Vagina (tissue), 2 donors: ENCODE measurements around the gene PRIM1. TPM values are rescaled to one million over a fixed set of nuclear protein-coding genes. Genes with fewer than 3 reads are reported as not detected.
"Not testable (repeated sequence)": the region's sequence is repeated elsewhere in the genome, so short reads cannot be mapped to it uniquely, and the experiment has no call there.

Experiments used
- DNase-seq, 2 donors: peaks; one replicate each; pipeline ENCODE4 v3.0.0-alpha.2; 2017; ENCODE audit errors: extremely low spot score in 2 of 2
- H3K27ac ChIP-seq: fragments of 200-600 bp; sonication (generic); one replicate; pipeline ENCODE4 v1.5.1; 2019
- H3K27me3 ChIP-seq: fragments of 200-600 bp; sonication (generic); one replicate; pipeline ENCODE4 v1.5.1; 2019
- H3K36me3 ChIP-seq, 2 donors: fragments of 200-600 bp; sonication (generic); one replicate each; pipeline ENCODE4 v1.5.1; 2017 to 2019
- H3K4me1 ChIP-seq: fragments of 200-600 bp; sonication (generic); one replicate; pipeline ENCODE4 v1.5.1; 2019
- H3K4me3 ChIP-seq, 2 donors: fragments of 200-600 bp; sonication (generic); 1 replicate in 1 of 2; 2 replicates in 1 of 2; pipeline ENCODE4 v1.5.1; 2016 to 2019
- H3K9me3 ChIP-seq: fragments of 200-600 bp; sonication (generic); one replicate; pipeline ENCODE4 v1.5.1; 2019
- CTCF ChIP-seq, 3 experiments: fragments of 450-650 bp in 2 of 3; fragments of 200-600 bp in 1 of 3; sonication (generic) in 1 of 3; IDR thresholded peaks; one replicate each; pipeline ENCODE4 v1.5.1; 2017 to 2019; ENCODE audit warnings: antibody characterized with exemption in 3 of 3, mild to moderate bottlenecking in 2 of 3, moderate library complexity in 2 of 3
- POLR2A ChIP-seq, 2 donors: fragments of 450-650 bp; IDR thresholded peaks; one replicate each; pipeline ENCODE4 v1.6.1; 2017; ENCODE audit warnings: antibody characterized with exemption in 2 of 2, mild to moderate bottlenecking in 2 of 2, moderate library complexity in 2 of 2
- POLR2AphosphoS5 ChIP-seq, 2 donors: sonication (generic); formaldehyde crosslinking; IDR thresholded peaks; one replicate each; pipeline ENCODE4 v1.9.0; 2017; ENCODE audit warnings: antibody characterized with exemption in 2 of 2, mild to moderate bottlenecking in 2 of 2, low read depth in 1 of 2; ENCODE audit not compliant: insufficient read depth in 1 of 2
- intact Hi-C: fragments of 100-400 bp; cut with DNase I; formaldehyde crosslinking; loops from one replicate; pipeline ENCODE4 v1.15.1; 2023
- total RNA-seq: library from RNA; depleted of rRNA; stranded (reverse); fragments of >200 nt; gene quantifications from one replicate; pipeline ENCODE4 v1.2.3, GENCODE V29; 2016

The PRIM1 gene
- total RNA-seq, 1 donor from 2014 or later = 12.8 TPM

DNA sequence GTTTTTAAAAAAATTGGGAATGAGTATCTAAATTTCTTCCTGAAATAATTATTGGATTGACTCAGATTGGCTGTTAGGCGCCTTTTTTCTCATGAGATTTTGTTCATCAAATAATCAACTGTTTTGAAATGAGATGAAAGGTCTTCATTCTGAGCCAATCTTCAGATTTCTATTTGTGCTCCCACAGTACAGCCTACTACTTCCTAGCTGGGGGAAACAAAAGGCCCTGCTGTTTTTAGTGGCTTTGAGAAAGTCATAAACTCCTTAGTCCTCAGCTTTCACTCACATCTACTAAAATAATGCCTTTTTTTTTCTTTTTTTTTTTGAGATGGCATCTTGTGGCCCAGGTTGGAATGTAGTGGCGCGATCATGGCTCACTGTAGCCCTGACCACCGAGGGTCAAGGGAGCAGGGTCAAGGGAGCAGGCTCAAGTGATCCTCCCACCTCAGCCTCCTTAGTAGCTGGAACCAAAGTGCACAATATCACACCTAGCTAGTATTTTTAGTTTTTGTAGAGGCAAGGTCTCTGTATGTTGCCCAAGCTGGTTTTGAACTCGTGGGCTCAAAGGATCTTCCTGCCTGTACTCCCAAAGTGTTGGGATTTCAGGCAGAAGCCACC is 42.3 kb downstream of the PRIM1 start:
- no peak overlapping the region for H3K27ac ChIP-seq
- no peaks in the 10 kb centered on the region for H3K9me3 ChIP-seq
- intact Hi-C loops = no loop called here
- peaks cover 3% of the 10 kb centered on the region for H3K4me1 ChIP-seq
- peaks cover 10 to 34% of the 10 kb centered on the region in 2 donors for H3K36me3 ChIP-seq
- TF ChIP-seq POLR2A (IDR thresholded peaks at IDR 0.05) = no peak
- TF ChIP-seq POLR2AphosphoS5 (IDR thresholded peaks at IDR 0.05; ENCODE audit: insufficient read depth in 1 of 2, low read depth in 1 of 2) = no peak
- TF ChIP-seq CTCF (IDR thresholded peaks at IDR 0.05) = no peak
- DNase-seq = no peak
- no peaks in the 10 kb centered on the region for H3K27me3 ChIP-seq
- H3K4me3 ChIP-seq = no peak overlapping the region

- H3K27me3 ChIP-seq, intact Hi-C loops, H3K4me1 ChIP-seq: not testable (repeated sequence)
Observed at GRCh38 chr12:56704522-56704921, 47.6 kb downstream of the PRIM1 start.

DNA sequence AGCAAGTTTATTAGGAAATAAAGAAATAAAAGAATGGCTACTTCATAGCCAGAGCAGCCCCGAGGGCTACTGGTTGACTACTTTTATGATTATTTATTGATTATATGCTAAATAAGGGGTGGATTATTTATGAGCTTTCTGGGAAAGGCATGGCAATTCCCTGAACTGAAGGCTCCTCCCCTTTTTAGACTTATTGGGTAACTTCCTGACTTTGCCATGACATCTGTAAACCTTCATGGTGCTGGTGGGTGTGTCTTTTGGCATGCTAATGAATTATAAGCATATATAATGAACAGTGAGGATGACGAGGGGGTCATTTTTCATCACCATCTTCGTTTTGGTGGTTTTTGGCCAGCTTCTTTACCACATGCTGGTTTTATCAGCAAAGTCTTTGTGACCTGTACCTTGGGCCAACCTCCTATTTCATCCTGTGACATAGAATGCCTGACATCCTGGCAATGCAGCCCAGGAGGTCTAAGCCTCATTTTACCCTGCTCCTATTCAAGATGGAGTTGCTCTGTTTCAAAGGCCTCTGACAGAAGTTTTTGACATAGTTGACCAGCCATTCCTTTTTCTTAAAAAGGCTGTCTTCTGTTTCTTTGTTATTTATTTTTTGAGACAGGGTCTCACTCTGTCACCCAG is 53.0 kb downstream of the PRIM1 start:
- Histone ChIP-seq H3K4me3 (no peak overlapping the region), H3K4me1 (no peaks in the 10 kb centered on the region), H3K9me3 (no peaks in the 10 kb centered on the region), H3K36me3 (no peaks in the 10 kb centered on the region), H3K27ac (no peak overlapping the region), H3K27me3 (no peaks in the 10 kb centered on the region)
- DNase-seq = no peak
- intact Hi-C loops = no loop called here
- TF ChIP-seq CTCF (IDR thresholded peaks at IDR 0.05) = no peak
- no peak for TF ChIP-seq POLR2AphosphoS5 (IDR thresholded peaks at IDR 0.05; ENCODE audit: insufficient read depth in 1 of 2, low read depth in 1 of 2)
- TF ChIP-seq POLR2A (IDR thresholded peaks at IDR 0.05) = no peak

More at GRCh38 chr12:56704522-56704921, 47.6 kb downstream of the PRIM1 start:
- not testable (repeated sequence) for H3K4me3 ChIP-seq, DNase-seq, H3K9me3 ChIP-seq, H3K36me3 ChIP-seq, H3K27ac ChIP-seq

- no peak for DNase-seq
- H3K4me3 ChIP-seq = no peak overlapping the region
- no peak overlapping the region for H3K27ac ChIP-seq
- no peaks in the 10 kb centered on the region for H3K36me3 ChIP-seq
- no peaks in the 10 kb centered on the region for H3K9me3 ChIP-seq
- TF ChIP-seq CTCF (IDR thresholded peaks at IDR 0.05) = no peak
- no peak for TF ChIP-seq POLR2AphosphoS5 (IDR thresholded peaks at IDR 0.05; ENCODE audit: insufficient read depth in 1 of 2, low read depth in 1 of 2)
- TF ChIP-seq POLR2A (IDR thresholded peaks at IDR 0.05) = no peak
- H3K4me1 ChIP-seq = no peaks in the 10 kb centered on the region
- intact Hi-C loops = no loop called here
- H3K27me3 ChIP-seq = no peaks in the 10 kb centered on the region
Observed at GRCh38 chr12:56695327-56696101, 56.6 kb downstream of the PRIM1 start.

DNA sequence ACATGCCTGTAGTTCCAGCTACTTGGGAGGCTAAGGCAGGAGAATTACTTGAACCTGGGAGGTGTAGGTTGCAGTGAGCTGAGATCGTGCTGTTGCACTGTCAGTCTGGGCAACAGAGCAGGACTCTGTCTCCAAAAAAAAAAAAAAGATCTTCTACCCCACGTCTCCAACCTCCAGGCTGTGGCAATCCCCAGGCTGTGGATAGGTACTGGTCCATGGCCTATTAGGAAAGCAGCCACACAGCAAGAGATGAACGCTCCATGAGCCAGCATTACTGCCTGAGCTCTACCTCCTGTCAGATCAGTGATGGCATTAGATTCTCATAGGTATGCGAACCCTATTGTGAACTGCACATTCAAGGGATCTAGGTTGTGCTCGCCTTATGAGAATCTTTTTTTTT is 58.0 kb downstream of the PRIM1 start:
- no peaks in the 10 kb centered on the region for H3K36me3 ChIP-seq
- no peaks in the 10 kb centered on the region for H3K9me3 ChIP-seq
- no peak for DNase-seq
- H3K27me3 ChIP-seq = no peaks in the 10 kb centered on the region
- TF ChIP-seq CTCF (IDR thresholded peaks at IDR 0.05) = no peak
- no peak overlapping the region for H3K27ac ChIP-seq
- no peak overlapping the region for H3K4me3 ChIP-seq
- intact Hi-C loops = no loop called here
- peaks cover 6% of the 10 kb centered on the region for H3K4me1 ChIP-seq
